ENCODE results near the gene ZMIZ1.

Gene ZMIZ1

GRCh38 chr10:79128241-79128922, 59.6 kb downstream of the ZMIZ1 start:
- no peak for DNase-seq

GRCh38 chr10:79128923-79129305, 60.1 kb downstream of the ZMIZ1 start:
- in situ Hi-C loops (cut with MboI; ENCODE audit: low pct_unique_long_range_greater_than_20kb, low sequenced_read_pairs) = no loop called here

More at GRCh38 chr10:79128241-79128922, 59.6 kb downstream of the ZMIZ1 start:
- in situ Hi-C loops (cut with MboI; ENCODE audit: low pct_unique_long_range_greater_than_20kb, low sequenced_read_pairs) = no loop called here

GRCh38 chr10:79129361-79129997, 60.7 kb downstream of the ZMIZ1 start:
- in situ Hi-C loops (cut with MboI; ENCODE audit: low pct_unique_long_range_greater_than_20kb, low sequenced_read_pairs) = no loop called here
- DNase-seq = peak; percentile 56

More at GRCh38 chr10:79128923-79129305, 60.1 kb downstream of the ZMIZ1 start:
- peak; percentile 30 for DNase-seq

GRCh38 chr10:79130255-79130654, 61.5 kb downstream of the ZMIZ1 start:
- in situ Hi-C loops (cut with MboI; ENCODE audit: low pct_unique_long_range_greater_than_20kb, low sequenced_read_pairs) = no loop called here
- no peak for DNase-seq

GRCh38 chr10:79130846-79131245, 62.1 kb downstream of the ZMIZ1 start:
- DNase-seq = no peak
- in situ Hi-C loops (cut with MboI; ENCODE audit: low pct_unique_long_range_greater_than_20kb, low sequenced_read_pairs) = no loop called here

- in situ Hi-C loops (cut with MboI; ENCODE audit: low pct_unique_long_range_greater_than_20kb, low sequenced_read_pairs) = no loop called here
- DNase-seq = no peak
These were observed 63.3 kb downstream of the ZMIZ1 start for GRCh38 chr10:79131836-79132631.

- DNase-seq = peak; percentile 92
- in situ Hi-C loops (cut with MboI; ENCODE audit: low pct_unique_long_range_greater_than_20kb, low sequenced_read_pairs) = no loop called here
These were observed 64.1 kb downstream of the ZMIZ1 start for GRCh38 chr10:79132681-79133381.

- DNase-seq = no peak
- in situ Hi-C loops (cut with MboI; ENCODE audit: low pct_unique_long_range_greater_than_20kb, low sequenced_read_pairs) = no loop called here
These were observed 64.7 kb downstream of the ZMIZ1 start for GRCh38 chr10:79133416-79133815.

- in situ Hi-C loops (cut with MboI; ENCODE audit: low pct_unique_long_range_greater_than_20kb, low sequenced_read_pairs) = no loop called here
These were observed 67.0 kb downstream of the ZMIZ1 start for GRCh38 chr10:79135790-79136189.

GRCh38 chr10:79136236-79137005, 67.7 kb downstream of the ZMIZ1 start:
- no peak for DNase-seq
- in situ Hi-C loops (cut with MboI; ENCODE audit: low pct_unique_long_range_greater_than_20kb, low sequenced_read_pairs) = no loop called here

More at GRCh38 chr10:79135790-79136189, 67.0 kb downstream of the ZMIZ1 start:
- DNase-seq = no peak

GRCh38 chr10:79137300-79137756, 68.6 kb downstream of the ZMIZ1 start:
- DNase-seq = no peak
- in situ Hi-C loops (cut with MboI; ENCODE audit: low pct_unique_long_range_greater_than_20kb, low sequenced_read_pairs) = no loop called here

- DNase-seq = peak; percentile 93
- in situ Hi-C loops (cut with MboI; ENCODE audit: low pct_unique_long_range_greater_than_20kb, low sequenced_read_pairs) = no loop called here
These were observed 69.1 kb downstream of the ZMIZ1 start for GRCh38 chr10:79137826-79138225.

- no peak for DNase-seq
- in situ Hi-C loops (cut with MboI; ENCODE audit: low pct_unique_long_range_greater_than_20kb, low sequenced_read_pairs) = no loop called here
These were observed 69.8 kb downstream of the ZMIZ1 start for GRCh38 chr10:79138449-79139123.

GRCh38 chr10:79139124-79139835, 70.5 kb downstream of the ZMIZ1 start:
- in situ Hi-C loops (cut with MboI; ENCODE audit: low pct_unique_long_range_greater_than_20kb, low sequenced_read_pairs) = no loop called here
- peak; percentile 65 for DNase-seq

GRCh38 chr10:79140085-79140793, 71.5 kb downstream of the ZMIZ1 start:
- in situ Hi-C loops (cut with MboI; ENCODE audit: low pct_unique_long_range_greater_than_20kb, low sequenced_read_pairs) = no loop called here
- no peak for DNase-seq

GRCh38 chr10:79140855-79141254, 72.1 kb downstream of the ZMIZ1 start:
- in situ Hi-C loops (cut with MboI; ENCODE audit: low pct_unique_long_range_greater_than_20kb, low sequenced_read_pairs) = no loop called here
- DNase-seq = no peak

- DNase-seq = no peak
- in situ Hi-C loops (cut with MboI; ENCODE audit: low pct_unique_long_range_greater_than_20kb, low sequenced_read_pairs) = no loop called here
These were observed 73.3 kb downstream of the ZMIZ1 start for GRCh38 chr10:79142064-79142491.

Data from KBM-7 (cell line).